DOHH2 (cell line): ENCODE results near the gene RBM20.

ENCODE experiments used
- H3F3A ChIP-seq: fragments of 200-600 bp; sonication (generic), shearing (Covaris generic); 2 replicates; pipeline ENCODE4 v1.6.0; 2016; ENCODE audit warnings: antibody characterized with exemption, mild to moderate bottlenecking; ENCODE audit not compliant: control insufficient read depth, insufficient read depth
- H3K27ac ChIP-seq: fragments of 200-600 bp; sonication (generic); 2 replicates; pipeline ENCODE4 v1.5.1; 2014; ENCODE audit warnings: low read depth, mild to moderate bottlenecking, low read length, moderate library complexity
- H3K27me3 ChIP-seq: fragments of 200-600 bp; sonication (generic); 2 replicates; pipeline ENCODE4 v1.6.1; 2014; ENCODE audit warnings: mild to moderate bottlenecking, low read length, mixed read lengths; ENCODE audit not compliant: control insufficient read depth
- H3K36me3 ChIP-seq: fragments of 200-600 bp; sonication (generic); 2 replicates; pipeline ENCODE4 v1.6.1; 2014; ENCODE audit warnings: mild to moderate bottlenecking, low read length, moderate library complexity, mixed read lengths; ENCODE audit not compliant: control insufficient read depth
- H3K4me1 ChIP-seq: fragments of 200-600 bp; sonication (generic); 2 replicates; pipeline ENCODE4 v1.6.1; 2014; ENCODE audit warnings: mild to moderate bottlenecking, low read length, mixed read lengths; ENCODE audit not compliant: control insufficient read depth
- H3K4me2 ChIP-seq: fragments of 200-600 bp; sonication (generic); 2 replicates; pipeline ENCODE4 v1.6.0; 2014; ENCODE audit warnings: mild to moderate bottlenecking, low read length, moderate library complexity
- H3K4me3 ChIP-seq: fragments of 200-600 bp; sonication (generic); 2 replicates; pipeline ENCODE4 v1.5.1; 2014; ENCODE audit warnings: mild to moderate bottlenecking, low read length, mixed read lengths
- H3K79me2 ChIP-seq: fragments of 200-600 bp; sonication (generic); 2 replicates; pipeline ENCODE4 v1.6.1; 2014; ENCODE audit warnings: mild to moderate bottlenecking, low read length, mixed read lengths; ENCODE audit not compliant: control insufficient read depth
- H3K9me2 ChIP-seq: fragments of 200-600 bp; sonication (generic); replicated peaks from 2 replicates; pipeline ENCODE4 v1.6.1; 2014; ENCODE audit warnings: mild to moderate bottlenecking, low read length, mixed read lengths; ENCODE audit not compliant: control insufficient read depth
- H3K9me3 ChIP-seq: fragments of 200-600 bp; sonication (generic); 2 replicates; pipeline ENCODE4 v1.6.1; 2014; ENCODE audit warnings: antibody characterized with exemption, low read length, mixed read lengths; ENCODE audit not compliant: control insufficient read depth, insufficient read depth
- H4K20me1 ChIP-seq: fragments of 200-600 bp; sonication (generic); 2 replicates; pipeline ENCODE4 v1.6.0; 2014; ENCODE audit warnings: low read depth, mild to moderate bottlenecking, antibody characterized with exemption, low read length, moderate library complexity; ENCODE audit not compliant: control insufficient read depth, insufficient read depth
- CTCF ChIP-seq: fragments of 200-600 bp; sonication (generic); IDR thresholded peaks from one replicate; pipeline ENCODE4 v1.5.1; 2014; ENCODE audit warnings: antibody characterized with exemption, mild to moderate bottlenecking, low read depth, low read length; ENCODE audit not compliant: poor library complexity, severe bottlenecking
- EZH2phosphoT487 ChIP-seq: fragments of 200-600 bp; sonication (generic); IDR thresholded peaks from 2 replicates; pipeline ENCODE4 v1.6.1; 2017; ENCODE audit warnings: borderline replicate concordance, mild to moderate bottlenecking, antibody characterized with exemption, low read length, moderate library complexity, mixed read lengths

The RBM20 gene

GRCh38 chr10:110857265-110858171 is 213.4 kb downstream of the RBM20 start:
- H3K4me1 ChIP-seq = peaks cover 83% of the 10 kb centered on the region
- no peaks in the 10 kb centered on the region for H3K27me3 ChIP-seq
- H3K79me2 ChIP-seq = no peaks in the 10 kb centered on the region
- peak overlapping the region; percentile 82 for H3K4me2 ChIP-seq
- H3K27ac ChIP-seq = peak overlapping the region; percentile 93
- H4K20me1 ChIP-seq = no peaks in the 10 kb centered on the region
- no peaks in the 10 kb centered on the region; the same call in 1 of the 2 replicates for H3K9me3 ChIP-seq
- H3F3A ChIP-seq = peaks cover 31% of the 10 kb centered on the region
- no peak for TF ChIP-seq EZH2phosphoT487
- no peak for TF ChIP-seq CTCF
- no peaks in the 10 kb centered on the region; the same call in 1 of the 2 replicates for H3K36me3 ChIP-seq
- H3K9me2 ChIP-seq = no peaks in the 10 kb centered on the region
- H3K4me3 ChIP-seq = peak overlapping the region; percentile 46

GRCh38 chr10:110858297-110858934 is 214.3 kb downstream of the RBM20 start:
- Histone ChIP-seq H3K4me2 (peak overlapping the region; percentile 82), H3K36me3 (no peaks in the 10 kb centered on the region; the same call in 1 of the 2 replicates), H3F3A (peaks cover 31% of the 10 kb centered on the region), H3K27me3 (no peaks in the 10 kb centered on the region), H3K9me3 (no peaks in the 10 kb centered on the region; the same call in 1 of the 2 replicates), H3K79me2 (no peaks in the 10 kb centered on the region), H4K20me1 (no peaks in the 10 kb centered on the region), H3K4me1 (peaks cover 83% of the 10 kb centered on the region), H3K9me2 (no peaks in the 10 kb centered on the region), H3K27ac (peak overlapping the region; percentile 93), H3K4me3 (peak overlapping the region; percentile 46)
- TF ChIP-seq CTCF (no peak), EZH2phosphoT487 (no peak)

GRCh38 chr10:110859206-110859972 is 215.3 kb downstream of the RBM20 start:
- Histone ChIP-seq H3K9me2 (no peaks in the 10 kb centered on the region), H3K4me3 (peak overlapping the region; percentile 61), H3K27me3 (no peaks in the 10 kb centered on the region), H3K9me3 (no peaks in the 10 kb centered on the region; the same call in 1 of the 2 replicates), H4K20me1 (no peaks in the 10 kb centered on the region), H3F3A (peaks cover 31% of the 10 kb centered on the region), H3K79me2 (no peaks in the 10 kb centered on the region), H3K36me3 (no peaks in the 10 kb centered on the region; the same call in 1 of the 2 replicates), H3K4me1 (peaks cover 84% of the 10 kb centered on the region), H3K27ac (peak overlapping the region; percentile 93), H3K4me2 (peak overlapping the region; percentile 82)
- TF ChIP-seq EZH2phosphoT487 = no peak
- no peak for TF ChIP-seq CTCF
